ELR (cell line): ENCODE results near the gene SPG7.

Experiments
- DNase-seq: peaks from one replicate; pipeline ENCODE4 v3.0.0-alpha.2; 2015; ENCODE audit warnings: low read depth

The SPG7 gene

GRCh38 chr16:89517128-89517527 is 8.9 kb downstream of the SPG7 start:
- DNase-seq = no peak

- no peak for DNase-seq
These were observed 11.7 kb downstream of the SPG7 start for GRCh38 chr16:89519881-89520280.

- no peak for DNase-seq
These were observed 14.1 kb downstream of the SPG7 start for GRCh38 chr16:89522287-89522686.

GRCh38 chr16:89523680-89524344 is 15.6 kb downstream of the SPG7 start:
- DNase-seq = no peak

GRCh38 chr16:89525146-89525913 is 17.1 kb downstream of the SPG7 start:
- no peak for DNase-seq

GRCh38 chr16:89529097-89529496 is 20.9 kb downstream of the SPG7 start:
- DNase-seq = no peak

- no peak for DNase-seq
These were observed 22.5 kb downstream of the SPG7 start for GRCh38 chr16:89530401-89531381.

- no peak for DNase-seq
These were observed 23.8 kb downstream of the SPG7 start for GRCh38 chr16:89531821-89532526.

- no peak for DNase-seq
These were observed 26.1 kb downstream of the SPG7 start for GRCh38 chr16:89534252-89534756.

GRCh38 chr16:89536371-89536770 is 28.2 kb downstream of the SPG7 start:
- no peak for DNase-seq

GRCh38 chr16:89536886-89537548 is 28.8 kb downstream of the SPG7 start:
- DNase-seq = no peak

- no peak for DNase-seq
These were observed 29.3 kb downstream of the SPG7 start for GRCh38 chr16:89537549-89537925.

- DNase-seq = no peak
These were observed 30.1 kb downstream of the SPG7 start for GRCh38 chr16:89538286-89538685.

- no peak for DNase-seq
These were observed 32.4 kb downstream of the SPG7 start for GRCh38 chr16:89540557-89540956.

- no peak for DNase-seq
These were observed 33.6 kb downstream of the SPG7 start for GRCh38 chr16:89541792-89542191.

- DNase-seq = no peak
These were observed 35.9 kb downstream of the SPG7 start for GRCh38 chr16:89544113-89544512.

- DNase-seq = no peak
These were observed 36.5 kb downstream of the SPG7 start for GRCh38 chr16:89544713-89545043.

GRCh38 chr16:89545044-89545830 is 37.0 kb downstream of the SPG7 start:
- no peak for DNase-seq

GRCh38 chr16:89545831-89546574 is 37.8 kb downstream of the SPG7 start:
- DNase-seq = no peak

GRCh38 chr16:89546781-89547180 is 38.6 kb downstream of the SPG7 start:
- DNase-seq = no peak
